Left cardiac atrium (tissue), 4 donors: ENCODE data around the gene TRAP1. TPM values are rescaled to one million over a fixed set of nuclear protein-coding genes. Genes with fewer than 3 reads are reported as not detected.
A peak's percentile ranks its signal among the peaks of the same experiment; 100 is the strongest.
"Not testable (repeated sequence)": the region's sequence is repeated elsewhere in the genome, so short reads cannot be mapped to it uniquely, and the experiment has no call there.

Experiments used
- ATAC-seq, 2 donors: fragments of 200-7000 bp; cut with Tn5 transposase; one replicate each; pipeline ENCODE4 v1.9.1; 2020; ENCODE audit warnings: mild to moderate bottlenecking in 2 of 2, moderate library complexity in 2 of 2
- DNase-seq: peaks from one replicate; pipeline ENCODE4 v3.0.0-alpha.2; 2020
- intact Hi-C, 2 donors: fragments of 100-400 bp; cut with DNase I; formaldehyde crosslinking; loops; one replicate each; pipeline versions ENCODE4 v1.14.1 to v1.15.1; 2022 to 2023
- total RNA-seq, 2 donors: library from RNA; stranded (reverse); fragmentation: NEBNext Ultra II Directional; extraction: Animal tissue kit (Norgen Biotek cat#: 25700); gene quantifications; one replicate each; pipeline ENCODE4 v1.2.1, GENCODE V29; 2021
- donor health status: DM: no; HTN: yes; CAD: no.
- donor health status: DM: no; HTN: yes; CAD: no; lungs with severe emphysema.
- donor health status: DM: yes; HTN: yes; CAD: no.
- donor health status: Dilated cardiomyopathy.

TRAP1 gene
- total RNA-seq, 2 donors from 2014 or later, result 85.7 to 120 TPM

DNA sequence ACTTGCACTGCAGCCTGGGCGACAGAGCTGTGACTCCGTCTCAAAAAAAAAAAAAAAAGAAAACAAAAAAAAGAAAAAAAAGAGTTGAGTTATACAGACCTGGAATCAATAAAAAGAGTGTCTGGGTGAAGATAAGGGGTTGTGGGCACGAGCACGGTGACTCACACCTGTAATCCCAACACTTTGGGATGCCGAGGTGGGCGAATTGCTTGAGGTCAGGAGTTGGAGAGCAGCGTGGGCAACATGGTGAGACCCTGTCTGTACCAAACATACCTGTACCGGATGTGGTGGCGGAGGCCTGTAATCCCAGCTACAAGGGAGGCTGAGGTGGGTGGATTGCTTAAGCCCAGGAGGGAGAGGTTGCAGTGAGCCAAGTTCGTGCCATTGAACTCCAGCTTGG lies 1.3 kb upstream of the TRAP1 start:
- intact Hi-C loops, result no loop called here
- no peak for DNase-seq
- ATAC-seq, result no peak

DNA sequence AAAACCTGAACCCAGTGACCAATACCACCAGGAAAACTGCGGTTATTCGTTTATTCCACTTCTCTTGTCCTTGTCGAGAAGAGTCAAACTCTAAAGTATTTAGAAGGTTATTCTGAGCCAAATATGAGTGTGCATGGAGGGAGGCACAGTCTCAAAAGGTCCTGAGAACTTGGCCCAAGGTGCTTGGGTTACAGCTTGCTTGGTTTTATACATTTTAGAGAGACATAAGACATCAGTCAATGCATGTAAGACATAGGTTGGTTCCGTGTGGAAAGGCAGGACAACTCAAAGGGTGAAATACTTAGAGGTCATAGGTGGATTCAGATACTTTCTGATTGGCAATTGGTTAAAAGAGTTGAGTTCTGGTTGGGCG lies 681 bp upstream of the TRAP1 start:
- DNase-seq (no peak), ATAC-seq (no peak)
- intact Hi-C loops, result no loop called here

DNA sequence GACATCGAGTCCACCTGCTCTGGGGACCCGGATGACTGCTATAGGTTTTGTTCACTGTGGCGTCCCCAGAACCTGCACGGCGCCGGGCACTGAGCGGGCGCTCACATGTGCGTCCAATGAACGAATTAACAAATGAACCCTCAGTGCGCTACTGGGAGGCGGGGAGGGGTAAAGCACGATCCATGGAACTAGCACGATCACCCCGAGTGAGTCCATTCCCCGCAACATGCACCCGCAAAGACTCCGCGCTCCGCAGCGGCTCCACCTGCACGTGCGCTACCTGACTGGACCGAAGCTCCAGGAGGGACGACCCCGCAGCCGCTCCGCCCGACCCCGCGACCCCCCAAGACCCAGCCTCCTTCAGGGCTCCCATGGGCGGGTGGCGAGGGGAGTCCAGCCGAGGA lies 491 bp downstream of the TRAP1 start:
- peak; percentile 6 to 10 for ATAC-seq

DNA sequence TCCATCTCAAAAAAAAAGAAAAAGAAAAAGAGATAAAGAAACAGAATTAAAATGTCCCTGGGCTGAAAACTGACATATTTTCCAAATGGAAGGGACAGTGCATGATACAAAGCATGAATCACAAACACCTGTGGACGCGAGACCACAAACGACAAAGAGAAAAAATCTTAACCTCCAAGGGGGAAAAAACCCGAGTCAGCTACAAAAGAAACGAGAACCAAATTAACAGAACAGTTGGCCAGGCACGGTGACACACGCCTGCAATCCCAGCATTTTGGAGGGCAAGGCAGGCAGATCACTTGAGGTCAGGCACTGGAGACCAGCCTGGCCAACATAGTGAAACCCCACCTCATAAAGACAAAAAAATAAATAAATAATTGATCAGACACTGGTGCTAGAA lies 1.9 kb downstream of the TRAP1 start:
- DNase-seq, result no peak
- no peak for ATAC-seq
- intact Hi-C loops, result no loop called here

More for the DNA sequence above, 491 bp downstream of the TRAP1 start:
- intact Hi-C loops, result no loop called here
- no peak for DNase-seq

DNA sequence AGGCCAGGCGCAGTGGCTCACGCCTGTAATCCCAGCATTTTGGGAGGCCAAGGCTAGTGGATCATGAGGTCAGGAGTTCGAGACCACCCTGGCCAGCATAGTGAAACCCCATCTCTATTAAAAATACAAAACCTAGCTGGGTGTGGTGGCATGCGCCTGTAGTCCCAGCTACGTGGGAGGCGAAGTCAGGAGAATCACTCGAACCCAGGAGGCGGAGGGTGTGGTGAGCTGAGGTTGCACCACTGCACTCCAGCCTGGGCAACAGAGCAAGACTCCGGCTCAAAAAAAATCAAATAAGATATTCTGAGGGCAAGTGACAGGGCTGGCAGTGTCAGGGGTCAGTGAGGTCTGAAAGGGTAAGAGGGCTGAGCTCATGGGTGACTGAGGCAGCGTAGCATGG lies 2.9 kb downstream of the TRAP1 start:
- DNase-seq, intact Hi-C loops, ATAC-seq: not testable (repeated sequence)

DNA sequence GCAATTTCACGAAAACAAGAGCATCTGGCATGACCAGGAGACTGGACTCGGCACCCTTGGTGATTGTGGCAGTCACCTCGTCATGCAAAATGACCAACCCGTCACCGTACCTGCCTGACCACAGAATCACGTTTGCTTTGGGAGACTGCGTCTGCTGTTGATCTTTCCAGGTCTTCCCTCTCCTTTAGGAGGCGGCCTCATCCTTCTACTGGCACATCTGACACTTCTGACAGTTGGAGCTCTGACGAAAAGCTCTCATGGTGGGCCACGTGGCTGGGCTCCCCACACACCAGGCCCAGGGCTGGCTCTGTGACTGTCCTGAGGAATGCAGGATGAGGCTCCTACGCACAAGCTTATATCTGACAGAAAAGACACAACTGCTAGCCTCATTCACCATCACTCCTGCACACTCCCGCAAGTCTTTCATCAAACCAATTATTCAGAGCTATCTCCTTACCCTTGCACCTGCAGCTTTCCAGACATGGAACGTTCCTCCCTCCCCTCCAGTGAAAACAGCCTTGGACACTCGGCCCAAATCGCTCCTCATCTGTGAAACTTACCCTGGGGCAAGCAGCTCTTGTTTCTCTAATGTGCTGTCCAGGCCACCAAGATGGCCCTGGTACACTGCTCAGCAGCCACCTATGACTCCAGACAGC lies 3.6 kb downstream of the TRAP1 start:
- ATAC-seq (peak in 1 of 2 donors; percentile 7), DNase-seq (peak; percentile 45)
- intact Hi-C loops, result loop anchor here in 1 of 2 donors (1.0 kb wide), 1 partner anchor 16 kb away; no protein-coding TSS in a partner anchor

DNA sequence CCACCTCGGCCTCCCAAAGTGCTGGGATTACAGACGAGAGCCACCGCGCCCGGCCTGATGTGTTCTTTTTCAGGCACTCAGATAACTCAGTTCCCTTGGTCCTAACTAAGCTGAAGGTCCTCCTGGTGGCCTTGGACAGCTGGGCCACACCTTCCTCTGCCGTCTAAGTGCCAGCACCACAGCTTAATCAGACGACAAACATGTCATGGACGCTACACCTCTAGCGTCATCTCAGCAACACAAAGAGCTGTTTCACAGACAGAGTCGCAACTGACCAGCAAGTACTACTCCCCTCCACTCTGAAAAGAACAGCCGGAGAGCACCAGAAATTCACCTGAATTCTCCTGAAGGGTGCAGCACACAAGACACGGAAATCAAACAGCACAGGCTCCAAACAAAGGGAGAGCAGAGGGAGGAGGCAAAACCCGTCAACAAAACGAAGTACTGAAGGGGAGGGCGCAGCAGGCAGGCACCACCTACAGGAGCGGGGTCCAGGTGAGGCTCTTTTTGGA lies 4.4 kb downstream of the TRAP1 start:
- intact Hi-C loops, result loop anchor here in 1 of 2 donors (1.0 kb wide), 1 partner anchor 16 kb away; no protein-coding TSS in a partner anchor
- no peak for DNase-seq
- ATAC-seq, result no peak

DNA sequence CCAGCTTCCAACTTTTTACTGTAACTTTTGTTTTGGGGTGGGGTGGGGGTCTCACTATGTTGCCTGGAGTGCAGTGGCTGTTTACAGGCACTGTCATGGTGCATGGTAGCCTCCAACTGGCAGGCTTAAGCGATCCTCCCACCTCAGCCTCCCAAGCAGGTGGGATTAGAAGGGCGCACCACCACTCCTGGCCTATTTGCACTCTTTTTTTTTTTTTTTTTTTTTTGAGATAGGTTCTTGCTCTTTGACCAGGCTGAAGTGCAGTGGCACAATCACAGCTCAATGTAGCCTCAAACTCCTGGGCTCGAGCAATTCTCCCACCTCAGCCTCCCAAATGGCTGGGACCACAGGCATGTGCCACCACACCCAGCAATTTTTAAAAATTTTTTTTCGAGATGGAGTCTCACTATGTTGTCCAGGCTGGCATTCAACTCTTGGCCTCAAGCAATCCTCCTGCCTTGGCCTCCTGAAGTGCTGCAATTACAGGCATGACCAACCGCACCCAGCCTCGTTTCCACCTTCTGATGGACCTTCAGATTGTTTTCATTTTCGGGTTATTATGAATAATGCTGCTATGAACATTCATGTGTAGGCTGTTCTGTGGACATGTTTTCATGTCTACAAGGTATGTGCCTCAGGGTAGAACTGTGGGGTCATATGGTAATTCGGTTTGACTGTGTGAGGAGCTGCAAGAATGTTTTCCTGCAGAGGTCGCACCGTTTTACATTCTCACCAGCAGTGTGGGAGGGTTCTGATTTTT lies 10.9 kb downstream of the TRAP1 start:
- intact Hi-C loops, result no loop called here
- no peak for ATAC-seq

DNA sequence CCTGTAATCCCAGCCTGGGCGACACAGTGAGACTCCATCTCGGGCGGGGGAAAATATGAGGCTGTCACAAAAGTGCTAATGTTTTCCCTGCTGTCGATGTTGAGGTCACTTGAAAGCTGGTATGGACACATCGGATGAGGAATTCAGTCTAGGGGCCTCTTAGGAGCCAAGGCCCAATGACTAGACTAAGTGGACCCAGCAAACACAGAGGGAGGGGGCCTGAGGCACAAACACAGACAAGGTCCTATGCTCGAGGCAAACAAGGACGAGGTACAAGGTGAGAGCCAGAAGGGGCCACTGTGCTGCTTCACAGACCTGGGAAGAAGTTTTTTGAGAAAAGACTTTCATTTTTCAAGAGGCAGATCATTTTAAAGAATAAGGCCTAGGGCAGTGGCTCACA lies 15.2 kb downstream of the TRAP1 start:
- DNase-seq, result no peak
- ATAC-seq, result no peak
- intact Hi-C loops, result no loop called here

More for the DNA sequence above, 10.9 kb downstream of the TRAP1 start:
- DNase-seq, result no peak

DNA sequence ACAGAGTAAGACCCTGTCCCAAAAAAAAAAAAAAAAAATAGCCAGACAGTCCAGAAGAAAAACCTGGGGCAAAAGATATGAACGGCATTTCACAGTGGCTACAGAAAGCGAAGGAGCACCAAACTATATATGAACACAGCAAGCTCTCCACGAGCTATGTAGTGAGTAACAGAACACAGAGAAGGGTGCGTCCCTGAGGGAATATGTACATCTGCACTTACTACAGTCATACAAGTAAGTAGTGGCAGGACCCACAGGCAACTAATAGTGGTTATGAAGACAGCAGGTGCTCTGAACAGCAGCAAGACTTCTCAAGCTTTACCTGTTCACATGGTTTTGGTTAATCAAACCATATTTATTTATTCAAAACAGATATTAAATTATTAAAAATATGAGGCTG lies 15.8 kb downstream of the TRAP1 start:
- ATAC-seq, result no peak
- no peak for DNase-seq
- intact Hi-C loops, result no loop called here

DNA sequence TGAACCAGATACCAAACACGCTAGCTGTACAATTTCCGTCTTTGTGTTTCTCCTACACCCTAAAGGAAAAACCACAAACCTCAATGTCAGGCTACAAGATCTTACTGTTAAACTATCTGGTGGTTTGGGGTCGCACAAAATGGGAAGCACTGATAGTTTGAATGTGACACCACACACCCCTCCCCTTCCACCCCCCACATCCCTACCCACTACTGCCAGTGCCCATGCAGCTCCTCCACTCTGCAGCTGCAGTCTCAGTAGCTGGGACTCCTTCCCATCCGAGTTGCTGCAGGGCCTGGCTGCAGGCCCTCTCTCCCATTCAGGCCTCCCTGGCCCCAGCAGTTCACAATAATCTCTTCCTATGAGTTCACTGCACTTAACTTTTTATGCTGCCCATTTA lies 18.4 kb downstream of the TRAP1 start:
- no peak for ATAC-seq

DNA sequence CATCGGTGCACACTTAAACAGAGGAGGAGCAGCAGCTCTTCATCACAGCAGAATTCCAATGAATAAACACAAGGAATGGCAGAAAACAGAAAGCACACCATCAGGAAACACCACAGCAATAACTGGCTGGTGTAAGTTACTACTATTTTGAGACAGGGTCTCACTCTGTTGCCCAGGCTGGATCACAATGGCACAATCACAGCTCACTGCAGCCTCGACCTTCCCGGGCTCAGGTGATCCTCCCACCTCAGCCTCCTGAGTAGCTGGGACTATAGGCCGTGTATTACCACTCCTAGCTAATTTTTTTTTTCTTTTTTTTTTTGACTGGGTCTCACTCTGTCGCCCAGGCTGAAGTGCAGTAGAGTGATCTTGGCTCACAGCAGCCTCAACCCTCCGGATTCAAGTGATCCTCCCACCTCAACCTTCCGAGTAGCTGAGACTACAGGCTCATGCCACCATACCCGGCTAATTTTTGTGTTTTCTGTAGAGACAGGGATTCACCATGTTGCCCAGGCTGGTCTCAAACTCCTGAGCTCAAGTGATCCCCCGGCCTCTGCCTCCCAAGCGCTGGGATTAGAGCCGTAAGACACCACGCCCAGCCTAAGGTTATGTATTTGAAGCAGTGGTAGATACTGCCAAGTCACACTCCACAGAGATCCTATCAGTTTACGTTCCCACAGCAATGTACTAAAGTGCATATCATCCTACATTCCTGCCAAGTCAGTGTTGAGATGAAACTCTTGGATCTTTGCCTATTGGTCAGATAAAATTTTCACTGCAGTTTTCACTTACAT lies 20.7 kb downstream of the TRAP1 start:
- peak; percentile 80 to 95 for ATAC-seq
- intact Hi-C loops, result loop anchor here in 1 of 2 donors (1.0 kb wide), 1 partner anchor 17 kb away; no protein-coding TSS in a partner anchor
- DNase-seq, result no peak

More for the DNA sequence above, 18.4 kb downstream of the TRAP1 start:
- intact Hi-C loops, result no loop called here
- no peak for DNase-seq

DNA sequence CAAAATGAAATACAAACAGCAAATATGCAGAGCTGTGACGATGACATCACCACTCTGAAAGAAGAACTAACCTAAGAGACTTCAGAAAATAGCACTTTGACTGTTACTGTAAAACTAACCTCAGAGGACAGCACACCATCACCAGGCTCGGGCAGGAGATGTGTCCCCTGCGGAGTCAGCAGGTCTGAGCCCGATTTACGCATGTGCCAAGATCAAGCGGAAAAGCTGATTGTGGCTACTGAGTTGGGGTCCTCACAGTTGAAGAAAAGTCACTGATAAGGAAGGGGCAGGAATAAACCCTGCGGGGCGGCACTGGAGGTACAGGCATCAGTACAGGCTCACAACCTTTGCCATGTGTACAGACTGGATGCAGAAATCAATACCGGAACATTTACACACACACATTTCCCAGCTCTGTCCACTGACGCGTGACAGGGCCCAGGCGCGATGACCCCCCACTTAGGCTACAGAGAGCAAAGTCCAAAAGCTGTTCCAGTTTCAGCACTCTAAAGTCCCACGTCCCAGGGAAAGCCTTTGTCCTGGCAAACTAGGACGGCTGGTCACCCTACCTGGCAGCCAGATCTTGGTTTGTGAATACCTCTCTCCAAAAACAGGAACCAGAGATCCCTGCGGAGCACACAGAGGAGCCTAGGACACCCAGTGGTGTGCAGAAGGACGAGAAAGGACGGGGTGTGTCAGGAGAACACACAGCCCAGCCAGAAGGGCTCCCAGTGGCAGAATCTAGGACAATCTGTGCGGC lies 21.5 kb downstream of the TRAP1 start:
- DNase-seq (no peak), ATAC-seq (peak in 1 of 2 donors; percentile 14)
- intact Hi-C loops, result no loop called here

DNA sequence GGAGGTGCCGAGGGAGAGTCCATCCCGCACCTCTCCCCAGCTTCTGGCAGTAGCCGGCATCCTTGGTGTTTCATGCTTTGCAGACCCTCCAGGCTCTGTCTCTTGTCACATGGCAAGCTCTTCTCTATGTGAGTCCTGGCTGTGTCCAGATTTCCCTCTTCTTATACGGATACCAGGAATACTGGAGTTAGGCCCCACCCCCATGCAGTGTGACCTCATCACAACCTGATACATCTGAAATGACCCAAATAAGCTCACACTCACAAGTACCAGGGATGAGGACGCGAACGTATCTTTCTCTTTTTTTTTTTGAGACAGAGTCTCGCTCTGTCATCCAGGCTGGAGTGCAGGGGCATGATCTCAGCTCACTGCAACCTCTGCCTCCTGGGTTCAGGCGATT lies 23.3 kb downstream of the TRAP1 start:
- DNase-seq (no peak), ATAC-seq (no peak)
- intact Hi-C loops, result loop anchor here in 1 of 2 donors (5.0 kb wide), 1 partner anchor 188 kb away; the partner anchor contains the start of gene CREBBP

DNA sequence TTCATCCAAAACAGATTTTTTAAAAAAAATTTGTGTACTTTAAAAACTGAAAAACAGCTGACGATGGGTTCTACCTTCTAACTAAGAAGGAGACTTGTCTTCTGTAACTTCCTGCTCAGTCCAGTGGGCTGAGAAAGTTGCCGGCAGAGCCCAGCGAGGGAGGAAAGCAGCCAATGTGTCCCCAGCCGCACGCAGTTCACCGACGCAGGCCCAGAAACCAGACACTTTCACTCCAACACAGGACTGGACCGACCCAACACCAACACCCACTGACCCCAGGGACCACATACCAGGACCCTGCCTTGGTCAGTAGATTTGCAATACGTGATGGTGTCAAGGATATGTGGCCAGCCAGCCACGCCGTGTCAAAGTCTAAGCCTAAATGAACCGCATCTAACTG lies 25.6 kb downstream of the TRAP1 start:
- intact Hi-C loops, result loop anchor here (2.0 to 5.0 kb wide), 2 partner anchors 187 to 191 kb away; partner anchors contain the start of gene CREBBP (in 1 of the 2)
- ATAC-seq, result no peak
- DNase-seq, result no peak

DNA sequence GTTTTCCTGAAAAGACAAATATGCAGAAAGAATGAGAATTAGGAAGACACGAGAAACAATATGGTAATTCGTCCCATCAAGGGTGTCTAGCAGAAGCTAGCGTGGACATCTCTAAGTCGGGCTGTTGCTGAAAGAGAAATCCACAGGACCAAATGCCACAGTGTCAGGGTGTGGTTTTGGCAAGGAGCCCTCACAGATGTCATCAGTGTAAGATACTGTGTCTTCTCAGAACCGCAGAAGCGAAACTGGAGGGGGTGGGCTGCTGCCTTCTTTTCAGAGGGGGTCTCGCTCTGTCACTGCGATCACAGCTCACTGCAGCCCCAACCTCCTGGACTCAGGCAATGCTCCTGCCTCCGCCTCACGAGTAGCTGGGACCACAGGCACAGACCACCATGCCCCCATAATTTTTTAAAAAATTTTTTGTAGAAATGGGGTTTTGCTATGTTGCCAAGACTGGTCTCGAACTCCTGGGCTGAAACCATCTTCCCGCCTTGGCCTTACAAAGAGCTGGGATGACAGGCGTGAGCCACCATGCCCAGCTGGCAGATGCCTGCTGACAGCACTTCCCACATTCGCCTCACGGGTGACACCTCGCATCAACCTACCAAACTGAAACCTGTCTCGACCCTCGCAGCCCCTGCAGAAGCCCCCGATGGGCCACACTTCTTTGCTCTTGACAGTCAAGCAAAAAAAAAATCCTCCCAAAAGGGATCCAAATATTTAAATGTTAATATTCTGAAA lies 26.2 kb downstream of the TRAP1 start:
- intact Hi-C loops, result loop anchor here (2.0 to 5.0 kb wide), 2 partner anchors 188 to 191 kb away; partner anchors contain the start of gene CREBBP (in 1 of the 2)
- ATAC-seq (peak; percentile 4 to 19), DNase-seq (no peak)

DNA sequence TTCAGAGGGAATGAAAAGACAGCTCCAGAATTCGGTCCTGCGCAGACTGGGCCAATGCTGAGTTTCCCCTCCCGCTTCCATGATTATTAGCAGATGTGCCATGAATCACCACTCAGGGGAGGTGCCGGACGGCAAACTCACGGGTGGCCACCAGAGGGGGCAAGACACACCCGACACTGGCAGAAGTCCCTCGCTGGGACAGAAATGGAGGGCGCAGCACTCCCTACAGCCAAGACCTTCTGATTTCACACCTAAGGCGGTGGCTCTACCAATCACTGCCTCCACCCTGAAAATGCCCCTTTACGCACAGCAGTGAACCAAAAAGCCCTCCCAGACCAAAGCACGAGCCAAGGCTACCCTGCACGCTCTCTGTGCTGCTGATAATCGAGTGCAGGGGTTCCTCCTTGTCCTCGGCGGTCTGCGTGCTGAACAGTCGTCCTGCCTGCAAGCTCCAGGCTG lies 26.8 kb downstream of the TRAP1 start:
- DNase-seq, result peak; percentile 91
- intact Hi-C loops, result loop anchor here (2.0 to 5.0 kb wide), 2 partner anchors 188 to 192 kb away; partner anchors contain the start of gene CREBBP (in 1 of the 2)
- peak; percentile 94 to 96 for ATAC-seq

DNA sequence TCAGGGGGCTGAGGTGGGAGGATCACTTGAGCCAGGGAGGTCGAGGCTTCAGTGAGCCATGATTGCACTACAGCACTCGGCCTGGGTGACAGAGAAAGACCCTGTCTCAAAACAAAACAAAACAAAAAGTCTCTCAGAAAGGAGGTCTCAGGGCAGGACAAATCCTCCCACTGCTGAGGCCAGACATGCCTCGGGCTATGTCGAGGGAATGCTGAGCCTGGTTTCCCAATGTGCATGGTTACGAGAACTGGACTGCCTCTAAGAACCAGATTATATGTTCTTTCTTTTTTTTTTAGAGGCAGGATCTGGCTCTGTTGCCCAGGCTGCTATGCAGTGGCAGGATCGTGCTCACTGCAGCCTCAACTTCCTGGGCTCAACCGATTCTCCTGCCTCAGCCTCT lies 27.6 kb downstream of the TRAP1 start:
- ATAC-seq (no peak), DNase-seq (no peak)
- intact Hi-C loops, result loop anchor here (2.0 to 5.0 kb wide), 2 partner anchors 189 to 193 kb away; partner anchors contain the start of gene CREBBP (in 1 of the 2)
